Cardiac septum (tissue), 1 donor: ENCODE data around the gene NOP16. TPM values are rescaled to one million over a fixed set of nuclear protein-coding genes. Genes with fewer than 3 reads are reported as not detected.

ENCODE experiments used
- DNase-seq: peaks from one replicate; pipeline ENCODE4 v3.0.0-alpha.2; 2020; ENCODE audit warnings: low spot score
- intact Hi-C: fragments of 100-400 bp; cut with DNase I; formaldehyde crosslinking; loops from one replicate; pipeline ENCODE4 v1.14.0; 2022
- total RNA-seq: library from RNA; stranded (reverse); fragmentation: NEBNext Ultra II Directional; extraction: Animal tissue kit (Norgen Biotek cat#: 25700); gene quantifications from one replicate; pipeline ENCODE4 v1.2.1, GENCODE V29; 2021
- donor health status: DM: no; HTN: no; CAD: no.

The NOP16 gene
- total RNA-seq, 1 donor from 2014 or later = 22.5 TPM

DNA sequence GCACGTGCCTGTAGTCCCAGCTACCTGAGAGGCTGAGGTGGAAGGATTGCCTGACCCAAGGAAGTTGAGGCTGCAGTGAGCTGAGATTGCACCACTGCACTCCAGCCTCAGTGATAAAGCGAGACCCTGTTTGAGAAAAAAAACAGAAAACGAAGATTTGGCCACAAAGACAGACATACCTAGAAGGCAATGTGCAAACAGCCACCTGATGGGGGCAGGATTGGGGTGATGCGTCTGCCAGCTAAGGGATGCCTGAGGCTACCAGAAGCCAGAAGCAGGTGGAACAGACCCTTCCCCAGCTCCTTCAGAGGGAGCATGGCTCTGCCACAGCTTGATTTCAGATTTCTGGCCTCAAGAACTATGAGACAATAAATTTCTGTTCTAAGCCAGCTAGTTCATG lies 3.1 kb upstream of the NOP16 start:
- no peak for DNase-seq
- intact Hi-C loops = no loop called here

GRCh38 chr5:176389135-176390123 lies 1.0 kb upstream of the NOP16 start:
- intact Hi-C loops = loop anchor here (2.0 kb wide), 1 partner anchor 29 kb away; the partner anchor contains the start of gene KIAA1191
- DNase-seq = no peak

- DNase-seq = no peak
- intact Hi-C loops = loop anchor here (2.0 kb wide), 1 partner anchor 27 kb away; the partner anchor contains the start of gene KIAA1191
Observed at GRCh38 chr5:176388003-176388443, 375 bp downstream of the NOP16 start.

DNA sequence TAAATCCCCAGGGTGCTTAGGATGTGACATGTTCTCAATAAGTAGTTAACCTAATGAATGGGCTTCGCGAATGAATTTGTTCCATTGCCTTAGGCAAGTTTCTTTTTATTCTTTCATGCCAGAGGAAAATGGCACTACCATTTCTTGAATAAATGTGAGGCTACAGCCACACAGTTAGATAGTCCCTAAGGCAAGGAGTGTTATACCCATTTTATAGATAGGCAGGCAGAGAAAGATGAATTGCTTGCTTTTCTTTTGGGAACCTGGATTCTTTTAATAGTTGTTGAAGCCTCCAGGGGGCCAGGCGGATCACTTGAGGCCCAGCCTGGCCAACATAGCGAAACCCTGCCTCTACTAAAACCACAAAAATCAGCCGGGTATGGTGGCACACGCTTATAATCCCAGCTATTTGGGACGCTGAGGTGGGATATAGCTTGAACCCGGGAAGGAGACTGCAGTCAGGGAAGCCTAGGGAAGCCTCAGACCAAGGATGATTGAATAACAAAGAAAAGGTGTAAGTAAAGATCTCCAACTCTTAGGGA lies 943 bp downstream of the NOP16 start:
- no peak for DNase-seq
- intact Hi-C loops = no loop called here

GRCh38 chr5:176386491-176386890 lies 1.9 kb downstream of the NOP16 start:
- DNase-seq = no peak
- intact Hi-C loops = no loop called here

DNA sequence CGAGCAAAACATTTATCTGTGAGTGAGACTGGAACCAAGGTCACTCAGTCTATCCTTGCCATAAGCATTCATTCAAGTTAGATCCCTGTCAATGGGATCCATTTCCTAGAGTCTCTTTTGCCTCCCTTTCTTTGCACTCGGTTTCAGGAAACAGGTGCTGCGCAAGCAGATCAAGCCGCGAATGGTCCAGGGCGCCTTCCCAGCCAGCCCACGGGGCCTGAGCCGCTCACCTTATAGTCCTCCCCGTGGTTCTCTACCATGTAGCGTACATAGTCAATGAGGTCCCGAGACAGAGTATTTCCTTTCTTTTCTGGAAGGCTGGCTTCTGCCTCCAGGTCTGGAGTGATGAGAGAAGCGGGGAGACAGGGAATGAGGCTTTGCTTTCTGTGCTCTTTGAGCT lies 3.4 kb downstream of the NOP16 start:
- no peak for DNase-seq
- intact Hi-C loops = no loop called here

DNA sequence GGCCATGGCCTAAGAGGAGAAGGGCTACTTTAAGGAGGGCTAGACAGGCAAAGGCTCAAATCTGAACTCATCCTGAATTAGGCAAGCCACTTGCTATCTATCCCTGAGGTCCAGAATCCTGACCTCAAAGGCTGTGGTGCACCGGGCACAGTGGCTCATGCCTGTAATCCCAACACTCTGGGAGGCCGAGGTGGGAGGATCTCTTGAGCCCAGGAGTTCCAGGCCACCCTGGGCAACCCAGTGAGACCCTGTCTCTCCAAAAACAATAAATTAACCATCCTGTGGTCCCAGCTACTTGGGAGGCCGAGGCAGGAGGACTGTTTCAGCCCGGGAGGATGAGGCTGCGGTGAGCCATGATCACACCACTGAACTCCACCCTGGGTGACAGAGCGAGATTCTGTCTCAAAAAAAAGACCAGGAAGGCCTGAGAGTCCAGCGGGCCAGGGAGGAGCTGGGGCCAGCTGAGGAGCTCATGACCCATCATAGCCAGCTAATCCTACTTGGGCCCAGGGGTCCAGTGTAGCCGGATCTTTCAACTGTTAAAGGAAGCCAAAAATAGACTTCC lies 4.0 kb downstream of the NOP16 start:
- intact Hi-C loops = no loop called here
- DNase-seq = no peak

DNA sequence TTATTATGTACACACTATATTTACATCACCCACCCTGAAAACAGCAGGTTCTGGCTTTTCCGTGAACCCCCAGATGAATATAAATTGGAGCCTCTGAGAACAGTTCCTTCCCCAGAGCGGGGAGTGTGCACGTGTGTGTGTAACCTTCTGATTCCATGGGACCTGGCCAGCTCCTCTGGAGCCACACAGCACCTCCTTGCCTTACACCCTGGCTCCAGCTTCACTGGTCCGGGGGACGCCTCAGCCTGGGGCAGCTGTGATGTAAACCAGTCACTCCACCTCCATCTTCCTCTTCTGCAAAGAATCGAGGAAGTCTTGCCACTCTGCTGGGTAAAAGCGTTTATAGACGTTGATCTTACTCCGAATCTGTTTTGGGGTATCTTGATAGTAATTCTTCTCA lies 4.4 kb downstream of the NOP16 start:
- no peak for DNase-seq
- intact Hi-C loops = no loop called here

GRCh38 chr5:176383248-176383905 lies 5.0 kb downstream of the NOP16 start:
- intact Hi-C loops = no loop called here
- no peak for DNase-seq

DNA sequence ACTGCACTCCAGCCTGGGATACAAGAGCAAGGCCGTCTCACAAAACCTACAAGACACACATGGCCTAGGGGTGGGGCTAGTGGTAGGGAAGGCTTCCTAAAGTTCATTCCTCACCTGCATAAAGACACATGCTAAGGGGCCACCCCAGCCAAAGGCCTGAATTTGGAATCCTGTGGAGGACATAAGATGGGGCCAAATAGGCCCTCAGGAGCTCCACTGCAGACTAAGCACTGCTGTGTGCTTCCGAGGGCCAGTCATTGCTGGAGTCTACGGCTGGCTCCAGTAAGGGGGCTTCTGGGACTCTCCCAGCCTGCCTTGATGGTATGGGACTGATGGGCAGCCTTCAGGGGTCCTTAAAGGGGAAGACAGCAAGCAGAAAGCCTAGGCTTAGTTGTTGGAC lies 5.7 kb downstream of the NOP16 start:
- no peak for DNase-seq
- intact Hi-C loops = no loop called here

- intact Hi-C loops = no loop called here
- DNase-seq = no peak
Observed at GRCh38 chr5:176381979-176382378, 6.4 kb downstream of the NOP16 start.

GRCh38 chr5:176381423-176381822 lies 7.0 kb downstream of the NOP16 start:
- no peak for DNase-seq
- intact Hi-C loops = no loop called here

DNA sequence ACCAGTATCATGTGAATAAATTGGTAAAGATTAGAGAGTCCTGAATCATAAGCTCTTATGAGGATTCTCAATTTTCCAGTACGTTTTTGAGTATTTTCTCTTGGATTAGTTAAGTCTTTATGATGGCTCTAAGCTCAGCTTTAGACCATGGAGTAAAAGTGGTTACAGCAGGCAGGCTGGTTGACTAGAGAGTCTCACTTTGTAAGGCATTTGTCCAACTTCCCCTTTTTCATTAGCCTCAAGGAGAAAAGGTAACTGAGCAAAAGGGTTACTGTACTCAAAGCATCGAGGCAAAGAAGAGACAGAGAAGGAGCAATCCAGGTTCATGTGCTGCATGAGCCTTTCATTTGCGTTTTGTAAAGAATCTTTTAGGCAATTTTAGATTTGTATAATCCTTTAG lies 8.5 kb downstream of the NOP16 start:
- DNase-seq = no peak
- intact Hi-C loops = no loop called here

- intact Hi-C loops = no loop called here
- no peak for DNase-seq
Observed at GRCh38 chr5:176373100-176373818, 15.1 kb downstream of the NOP16 start.

DNA sequence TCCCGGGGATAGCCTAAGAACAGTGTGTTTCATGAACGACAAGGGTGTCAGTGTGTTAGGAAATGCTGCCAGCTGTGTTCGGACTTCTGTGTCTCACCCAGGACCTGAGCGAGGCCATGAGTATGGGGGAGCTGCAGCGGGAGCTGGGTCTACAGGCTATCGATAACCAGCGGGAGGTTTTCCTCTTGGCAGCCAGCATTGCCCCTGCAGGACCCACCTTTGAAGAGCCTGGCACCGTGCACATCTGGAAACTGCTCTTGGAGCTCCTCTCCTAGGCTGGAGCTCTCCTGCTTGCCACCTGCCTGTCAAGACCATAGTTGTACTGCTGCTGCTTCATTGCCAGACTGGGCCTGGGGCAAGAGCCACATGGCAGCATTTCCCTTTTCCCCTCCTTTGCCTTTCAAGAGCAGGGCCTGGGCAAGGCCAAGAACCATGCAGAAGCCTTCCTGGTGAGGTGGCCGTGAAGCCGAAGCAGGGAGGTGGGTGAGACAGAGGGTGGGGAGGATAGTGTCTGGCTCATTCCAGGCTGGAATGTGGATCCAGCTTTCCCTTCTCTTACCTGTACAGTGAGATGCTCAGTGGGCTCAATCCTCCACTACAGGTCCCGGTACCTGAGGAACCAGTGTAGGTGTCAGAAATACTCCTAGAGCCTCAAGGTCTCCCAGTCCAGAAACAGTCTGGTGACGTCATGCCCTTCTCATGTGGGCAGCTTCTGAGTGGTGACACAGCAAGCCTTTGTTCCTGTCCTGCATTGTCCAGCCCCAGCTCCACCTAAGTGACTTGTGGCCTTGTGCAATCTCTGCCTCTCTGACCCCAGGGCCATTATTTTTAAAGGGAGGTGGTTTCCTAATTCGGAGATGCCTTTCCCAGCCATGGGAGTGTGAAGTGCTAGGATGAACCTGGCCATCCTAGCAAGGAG lies 16.5 kb downstream of the NOP16 start:
- DNase-seq = no peak
- intact Hi-C loops = no loop called here

- intact Hi-C loops = no loop called here
- no peak for DNase-seq
Observed at GRCh38 chr5:176369934-176370711, 18.3 kb downstream of the NOP16 start.

DNA sequence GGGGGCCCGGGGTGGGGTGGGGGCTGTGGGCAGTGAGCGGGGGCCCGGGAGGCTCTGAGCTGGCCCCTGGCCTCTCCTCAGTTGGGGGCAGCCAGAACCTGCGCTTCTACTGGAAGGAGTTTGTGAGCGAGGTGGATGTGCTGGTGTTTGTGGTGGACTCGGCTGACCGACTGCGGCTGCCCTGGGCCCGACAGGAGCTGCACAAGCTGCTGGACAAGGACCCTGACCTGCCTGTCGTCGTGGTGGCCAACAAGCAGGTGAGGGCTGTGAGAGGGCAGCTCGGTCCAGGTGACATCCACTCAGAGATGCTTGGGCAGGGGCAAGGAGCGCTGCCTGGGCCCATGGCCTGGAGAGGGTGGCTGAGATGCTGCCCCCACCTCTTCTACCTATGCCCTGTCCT lies 19.7 kb downstream of the NOP16 start:
- intact Hi-C loops = no loop called here
- no peak for DNase-seq
